ENCODE measurements around the gene LIMK1.
"Not testable (repeated sequence)": the region's sequence is repeated elsewhere in the genome, so short reads cannot be mapped to it uniquely, and the experiment has no call there.

Gene LIMK1

GRCh38 chr7:74083117-74083876, at the start of gene LIMK1:
LIMK1 (plus strand) TSS chr7:74083804; CDS start chr7:74083991, 187 bp downstream.
- DNase-seq (ENCODE audit: low read depth), result peak; percentile 50

- DNase-seq (ENCODE audit: low read depth), result no peak
Measured at GRCh38 chr7:74037609-74038008, 46.0 kb upstream of the LIMK1 start.

GRCh38 chr7:74038194-74038961, 45.2 kb upstream of the LIMK1 start:
- no peak for DNase-seq (ENCODE audit: low read depth)

GRCh38 chr7:74039337-74039736, 44.3 kb upstream of the LIMK1 start:
- no peak for DNase-seq (ENCODE audit: low read depth)

GRCh38 chr7:74040101-74040790, 43.4 kb upstream of the LIMK1 start:
- no peak for DNase-seq (ENCODE audit: low read depth)

GRCh38 chr7:74040791-74041520, 42.6 kb upstream of the LIMK1 start:
- DNase-seq (ENCODE audit: low read depth), result no peak

GRCh38 chr7:74042746-74043522, 40.7 kb upstream of the LIMK1 start:
- DNase-seq (ENCODE audit: low read depth), result no peak

- DNase-seq (ENCODE audit: low read depth), result peak; percentile 50
Measured at GRCh38 chr7:74043523-74043951, 40.1 kb upstream of the LIMK1 start.

GRCh38 chr7:74044366-74045350, 38.9 kb upstream of the LIMK1 start:
- no peak for DNase-seq (ENCODE audit: low read depth)

- DNase-seq (ENCODE audit: low read depth), result not testable (repeated sequence)
Measured at GRCh38 chr7:74046581-74046980, 37.0 kb upstream of the LIMK1 start.

GRCh38 chr7:74047804-74048380, 35.7 kb upstream of the LIMK1 start:
- no peak for DNase-seq (ENCODE audit: low read depth)

GRCh38 chr7:74048999-74049599, 34.5 kb upstream of the LIMK1 start:
- DNase-seq (ENCODE audit: low read depth), result no peak

- no peak for DNase-seq (ENCODE audit: low read depth)
Measured at GRCh38 chr7:74049997-74050798, 33.4 kb upstream of the LIMK1 start.

GRCh38 chr7:74051193-74051592, 32.4 kb upstream of the LIMK1 start:
- no peak for DNase-seq (ENCODE audit: low read depth)

GRCh38 chr7:74051629-74052410, 31.8 kb upstream of the LIMK1 start:
- DNase-seq (ENCODE audit: low read depth), result no peak

GRCh38 chr7:74052628-74053027, 31.0 kb upstream of the LIMK1 start:
- no peak for DNase-seq (ENCODE audit: low read depth)

- DNase-seq (ENCODE audit: low read depth), result no peak
Measured at GRCh38 chr7:74053589-74054186, 29.9 kb upstream of the LIMK1 start.

Data from GM04504 (cell line).